GM18507 (cell line): ENCODE results near the gene NLGN4X.
"Not testable (repeated sequence)": the region's sequence is repeated elsewhere in the genome, so short reads cannot be mapped to it uniquely, and the experiment has no call there.

Source experiments
- DNase-seq: peaks from one replicate; pipeline ENCODE4 v3.0.0; 2011; ENCODE audit warnings: low read depth; ENCODE audit not compliant: insufficient read length; ENCODE audit errors: extremely low spot score
- FAIRE-seq: peaks from 2 replicates; lab custom pipeline; 2011; peaks lifted over from hg19 to GRCh38; lab: Jason Lieb, UNC

The NLGN4X gene

DNA sequence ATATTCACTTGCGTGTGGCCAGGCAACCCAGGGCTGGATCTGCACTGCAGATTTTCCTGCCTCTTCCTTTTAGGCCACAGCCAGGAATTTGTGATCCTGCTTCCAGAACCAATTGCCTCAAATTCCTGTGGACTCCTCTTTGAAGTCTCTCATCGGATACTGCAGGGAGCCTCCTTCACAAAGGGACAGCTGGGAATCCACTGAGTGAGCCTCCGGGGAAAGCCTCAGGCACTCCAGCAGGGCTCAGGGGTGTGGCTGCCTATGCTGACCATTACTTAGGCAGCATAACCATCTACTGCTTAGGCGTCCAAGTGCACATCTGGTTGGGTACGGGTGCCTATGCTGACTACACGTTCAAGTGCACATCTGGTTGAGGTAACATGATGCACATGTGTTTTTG, 321.5 kb downstream of the NLGN4X start:
- FAIRE-seq: no peak
- no peak for DNase-seq

DNA sequence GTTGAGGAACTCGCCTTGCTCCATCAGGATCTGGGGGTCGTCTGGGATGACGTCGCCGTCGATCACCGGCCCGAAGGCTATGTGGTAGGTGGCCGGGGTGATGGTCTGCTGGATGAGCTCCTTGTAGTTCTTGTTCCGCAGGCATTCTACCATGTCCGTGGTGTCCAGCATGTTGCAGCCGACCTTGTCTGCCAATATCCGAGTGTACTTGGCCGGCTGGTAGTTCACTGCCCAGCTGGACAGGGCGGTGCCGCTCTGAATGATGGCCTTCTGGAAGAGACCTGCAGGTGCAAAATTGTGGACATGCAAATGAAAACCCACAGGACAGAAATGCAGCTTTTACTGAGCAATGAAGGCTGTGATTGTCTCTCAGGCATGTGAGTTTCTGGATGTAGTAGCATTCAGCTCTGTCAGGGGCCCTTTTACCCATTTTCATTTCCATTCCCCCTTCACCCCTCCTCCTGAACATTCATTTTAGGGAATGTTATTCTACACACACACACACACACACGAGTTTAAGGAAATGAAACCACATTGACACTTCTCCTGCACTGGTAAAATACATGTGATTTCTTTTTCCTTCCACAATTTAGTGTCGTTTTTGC, 325.0 kb downstream of the NLGN4X start:
- not testable (repeated sequence) for DNase-seq, FAIRE-seq

DNA sequence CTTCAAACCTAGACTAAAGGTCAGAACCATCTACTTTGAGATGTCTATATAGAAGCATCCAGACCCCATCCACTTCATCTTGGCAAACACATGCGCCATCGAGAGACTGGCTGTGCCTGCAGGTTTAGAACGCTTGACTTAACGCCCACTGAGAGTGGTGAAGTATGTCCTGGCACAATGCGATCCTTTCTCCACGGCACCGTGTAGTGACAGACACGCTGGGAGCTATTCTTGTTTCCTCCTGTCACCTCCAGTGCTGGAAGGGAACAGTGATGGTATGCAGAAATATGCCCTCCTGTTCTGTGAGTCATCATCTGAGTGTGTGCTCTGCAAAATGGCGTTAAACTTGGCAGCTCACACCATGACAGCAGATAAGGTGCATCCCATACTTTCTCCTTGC, 330.2 kb downstream of the NLGN4X start:
- DNase-seq (no peak), FAIRE-seq (no peak)

DNA sequence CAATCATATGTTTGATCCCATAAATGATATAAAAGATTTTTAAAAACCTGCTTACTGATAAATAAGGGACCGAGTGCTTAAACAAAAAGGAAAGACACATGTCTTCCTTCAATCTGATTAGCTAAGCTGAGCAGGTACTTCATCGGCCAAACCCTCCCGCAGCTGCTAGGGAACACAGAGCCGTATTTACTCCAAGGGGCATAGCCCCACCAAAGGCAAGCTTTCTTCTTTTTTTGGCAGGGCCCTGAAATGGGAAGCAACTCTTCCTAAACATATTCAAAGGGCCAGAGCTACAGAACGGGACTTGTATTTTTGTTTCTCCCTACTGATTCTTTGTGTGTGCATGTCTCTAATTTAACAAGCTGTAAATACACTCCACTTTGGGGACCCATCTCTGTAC, 337.3 kb downstream of the NLGN4X start:
- FAIRE-seq (no peak), DNase-seq (no peak)

DNA sequence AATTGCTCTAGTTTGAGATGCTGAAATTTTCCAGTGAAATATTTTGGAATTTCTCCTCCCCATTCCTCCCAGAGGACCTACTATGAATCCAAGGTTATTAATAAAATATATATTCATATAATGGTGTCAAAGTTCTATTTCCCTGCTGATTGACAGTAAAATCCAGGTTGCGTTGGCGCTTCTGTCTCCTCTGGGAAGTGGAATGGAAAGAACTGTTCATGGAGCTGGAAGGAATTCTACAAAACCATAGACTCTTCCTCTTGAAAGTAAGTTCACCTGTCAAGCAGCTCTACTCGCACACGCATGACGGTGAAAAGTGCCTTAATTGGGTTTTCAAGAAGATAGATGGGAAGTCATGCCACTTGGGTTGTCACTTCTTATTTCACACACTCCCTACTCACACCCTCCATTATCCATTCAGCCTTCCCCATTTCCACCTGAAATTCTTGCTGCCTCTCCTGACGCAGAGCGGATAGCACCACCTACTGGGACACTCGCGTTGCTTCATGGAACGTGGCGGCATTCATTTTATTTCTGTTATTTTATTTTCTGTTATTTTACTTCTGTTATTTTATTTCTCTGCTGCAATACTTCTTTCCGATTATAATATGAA, 351.6 kb downstream of the NLGN4X start:
- no peak for DNase-seq
- FAIRE-seq: no peak

DNA sequence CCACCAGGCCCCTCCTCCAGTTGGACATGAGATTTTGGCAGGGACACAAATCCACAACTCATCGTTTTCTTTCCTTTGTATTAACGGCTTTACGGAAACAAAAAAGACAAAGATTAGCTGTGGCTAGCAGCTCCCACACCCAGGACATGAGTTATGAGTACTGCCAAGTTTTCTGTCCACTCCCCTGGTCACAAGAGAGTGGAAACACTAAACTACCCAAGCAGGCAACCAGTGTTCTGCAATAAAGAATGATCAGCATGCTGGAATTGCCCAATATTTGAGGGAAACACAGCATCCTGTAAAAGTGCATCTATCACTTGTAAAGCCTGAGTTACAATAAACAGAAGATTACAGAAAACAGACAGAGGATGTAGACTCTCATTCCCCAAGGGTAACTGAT, 358.4 kb downstream of the NLGN4X start:
- DNase-seq: no peak
- FAIRE-seq: no peak

DNA sequence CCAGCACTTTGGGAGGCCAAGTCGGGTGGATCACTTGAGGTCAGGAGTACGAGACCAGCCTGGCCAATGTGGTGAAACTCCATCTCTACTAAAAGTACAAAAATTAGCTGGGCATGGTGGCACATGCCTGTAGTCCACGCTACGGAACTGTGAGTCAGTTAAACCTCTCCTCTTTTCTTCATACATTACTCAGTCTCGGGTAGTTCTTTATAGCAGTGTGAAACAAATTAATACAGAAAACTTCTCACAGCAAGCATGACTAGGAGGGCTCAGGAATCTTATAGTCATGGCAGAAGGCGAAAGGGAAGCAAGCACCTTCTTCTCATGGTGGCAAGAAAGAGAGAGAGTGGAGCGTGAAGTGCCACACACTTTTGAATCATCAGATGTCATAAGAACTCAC, 358.9 kb downstream of the NLGN4X start:
- no peak for DNase-seq
- no peak for FAIRE-seq

DNA sequence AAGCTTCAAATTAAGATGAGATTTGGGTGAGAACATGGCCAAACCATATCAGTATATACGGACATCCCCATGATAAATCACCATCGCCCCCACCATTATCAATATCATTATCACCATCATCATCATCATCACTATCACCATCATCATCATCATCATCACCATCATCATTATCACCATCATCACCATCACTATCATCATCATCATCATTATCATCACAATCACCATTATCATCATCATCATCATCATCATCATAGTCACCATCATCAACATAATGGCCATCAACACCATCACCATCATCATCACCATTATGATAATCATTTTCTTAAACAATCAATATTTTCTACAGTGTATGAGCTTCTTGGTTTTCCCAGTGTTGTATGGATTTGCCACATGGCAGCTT, 360.9 kb downstream of the NLGN4X start:
- DNase-seq (no peak), FAIRE-seq (no peak)

DNA sequence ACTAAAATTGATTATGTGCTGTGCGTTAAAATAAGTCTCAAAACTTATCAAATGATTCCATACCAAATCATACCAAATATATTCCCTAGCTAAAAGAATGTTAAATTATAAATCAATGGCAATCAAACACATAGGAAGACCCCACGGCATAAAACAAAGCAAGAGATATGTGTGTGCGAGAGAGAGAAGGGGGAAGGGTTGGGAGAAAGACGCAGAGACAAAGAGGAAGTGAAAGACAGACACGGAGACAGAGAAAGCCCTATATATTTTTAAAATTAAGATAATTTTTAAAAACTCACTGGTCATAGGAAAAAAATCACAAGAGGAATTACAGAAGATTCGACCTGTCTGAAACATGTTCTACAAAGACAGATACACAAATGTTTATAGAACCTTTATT, 371.4 kb downstream of the NLGN4X start:
- FAIRE-seq (no peak), DNase-seq (no peak)

DNA sequence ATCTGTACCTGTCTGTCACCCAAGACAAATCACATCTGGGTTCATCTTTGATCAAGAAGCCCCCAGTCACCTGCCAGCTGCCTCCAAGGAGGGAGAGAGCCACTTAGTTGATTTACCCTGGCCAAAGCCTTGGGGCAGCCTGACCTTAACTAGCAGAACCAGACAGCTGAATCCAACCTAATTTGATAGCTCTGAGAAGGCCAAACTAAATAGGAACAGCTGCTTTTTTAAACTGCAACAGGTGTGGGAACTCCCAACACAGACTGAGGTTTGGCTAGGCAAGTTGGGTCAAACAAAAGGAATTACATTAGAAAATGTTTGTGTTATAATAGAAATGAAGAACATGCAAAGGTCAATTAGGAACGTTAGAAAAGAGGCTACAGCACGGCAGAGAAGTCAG, 375.7 kb downstream of the NLGN4X start:
- DNase-seq (no peak), FAIRE-seq (no peak)

DNA sequence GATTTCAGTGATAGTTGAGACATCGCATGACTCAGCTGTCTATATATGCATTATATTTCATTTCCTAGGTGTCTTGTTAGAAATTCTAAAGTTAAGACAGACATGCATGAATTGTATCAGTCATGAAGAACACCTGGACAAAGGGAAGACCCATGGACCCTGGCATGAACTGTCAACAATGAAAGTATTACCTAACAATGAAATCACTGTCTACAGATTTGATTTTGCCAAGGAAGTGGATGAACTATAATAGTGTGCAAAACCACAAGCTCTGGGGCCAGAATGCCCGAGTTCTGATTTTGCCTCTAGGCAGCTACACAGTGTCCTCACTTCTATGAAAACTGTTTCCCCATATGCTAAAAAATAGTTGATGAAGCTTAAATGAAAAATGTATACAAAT, 386.1 kb downstream of the NLGN4X start:
- DNase-seq: no peak

More for the DNA sequence above, 386.1 kb downstream of the NLGN4X start:
- no peak for FAIRE-seq
